ENCODE measurements around the gene ARHGAP44.

ARHGAP44 gene

DNA sequence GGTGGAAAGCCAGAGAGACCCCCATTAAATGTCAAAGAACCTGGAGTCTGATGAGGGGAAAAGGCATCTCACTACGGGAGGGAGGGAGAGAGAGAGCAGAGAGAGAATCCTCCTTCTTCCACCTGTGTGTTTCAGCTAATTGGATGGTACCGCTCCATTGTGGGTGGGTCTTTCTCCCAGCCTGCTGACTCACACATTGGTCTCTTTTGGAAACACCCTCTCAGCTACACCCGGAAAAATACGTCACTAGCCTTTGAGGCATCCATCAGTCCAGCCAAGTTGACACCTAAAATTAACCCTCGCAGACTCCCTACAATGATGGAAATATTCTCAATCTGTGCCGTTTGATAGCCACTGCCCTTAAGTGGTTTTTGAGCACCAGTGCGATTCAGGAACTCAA lies 128.1 kb downstream of the ARHGAP44 start (continued):
- no peak for TF ChIP-seq ZNF280D (tag by site-specific recombination; IDR thresholded peaks at IDR 0.05)
- TF ChIP-seq ZNF416 (tag by site-specific recombination; IDR thresholded peaks at IDR 0.05): no peak

DNA sequence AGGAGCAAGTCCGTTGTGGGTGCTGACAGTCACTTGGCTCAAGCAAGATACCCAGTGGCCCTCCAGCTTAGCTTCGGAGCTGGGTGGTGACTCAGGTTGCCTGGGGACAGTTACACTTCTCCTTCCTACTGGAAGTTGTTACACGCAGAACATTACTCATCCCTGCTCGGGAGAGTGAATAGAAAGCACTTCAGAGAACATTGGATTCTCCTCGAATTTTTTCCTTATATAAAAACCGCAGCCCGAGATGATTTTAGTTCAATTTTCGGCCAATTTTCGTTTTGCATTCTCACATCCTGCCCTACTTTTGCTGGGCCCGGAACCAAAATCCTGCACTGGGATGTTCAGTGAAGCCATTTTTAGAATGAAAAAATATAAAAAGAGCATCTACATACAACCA lies 128.8 kb downstream of the ARHGAP44 start:
- no peaks in the 10 kb centered on the region for H3K9me3 ChIP-seq (ENCODE audit: control insufficient read depth, insufficient read depth, low read depth, low read length)
- H3K36me3 ChIP-seq (ENCODE audit: control insufficient read depth in 2 of 2, insufficient read depth in 1 of 2, low read length in 2 of 2): peaks cover 7 to 36% of the 10 kb centered on the region in 2 experiments; a peak in 2 of 3 replicates
- ChIA-PET POLR2A (no interaction called here), CTCF (no interaction called here)
- TF ChIP-seq ZBTB49 (tag by site-specific recombination; IDR thresholded peaks at IDR 0.05; ENCODE audit: low read depth) (no peak), ZNF660 (tag by site-specific recombination; IDR thresholded peaks at IDR 0.05) (no peak), ZNF776 (tag by site-specific recombination; IDR thresholded peaks at IDR 0.05; ENCODE audit: borderline replicate concordance) (no peak)
- no peak overlapping the region for H3K27ac ChIP-seq (ENCODE audit: extremely low read depth, low read depth, low read length)
- no peaks in the 10 kb centered on the region for H3K4me1 ChIP-seq (ENCODE audit: control insufficient read depth, insufficient read depth, low read length)
- no peak overlapping the region for H3K4me3 ChIP-seq (ENCODE audit: low read depth, low read length)

- H3K27ac ChIP-seq (ENCODE audit: extremely low read depth, low read depth, low read length): no peak overlapping the region
- ChIA-PET CTCF (no interaction called here), POLR2A (no interaction called here)
- peaks cover 1% of the 10 kb centered on the region; the same call in 1 of the 2 replicates for H3K4me1 ChIP-seq (ENCODE audit: control insufficient read depth, insufficient read depth, low read length)
- no peaks in the 10 kb centered on the region for H3K9me3 ChIP-seq (ENCODE audit: control insufficient read depth, insufficient read depth, low read depth, low read length)
- TF ChIP-seq ZFP37 (tag by site-specific recombination; IDR thresholded peaks at IDR 0.05): no peak
- no peak for TF ChIP-seq ZNF677 (tag by site-specific recombination; IDR thresholded peaks at IDR 0.05)
- TF ChIP-seq BCL6B (tag by site-specific recombination; IDR thresholded peaks at IDR 0.05): no peak
- no peak for TF ChIP-seq ZNF510 (tag by site-specific recombination; IDR thresholded peaks at IDR 0.05; ENCODE audit: insufficient replicate concordance)
- TF ChIP-seq ZNF529 (tag by site-specific recombination; IDR thresholded peaks at IDR 0.05; ENCODE audit: insufficient replicate concordance): no peak
- no peak for TF ChIP-seq ZNF843 (tag by site-specific recombination; IDR thresholded peaks at IDR 0.05)
- no peak for TF ChIP-seq ZNF76 (tag by site-specific recombination; IDR thresholded peaks at IDR 0.05; ENCODE audit: borderline replicate concordance, low read depth)
- no peak for TF ChIP-seq ZNF837 (tag by site-specific recombination; IDR thresholded peaks at IDR 0.05)
- no peak for TF ChIP-seq SALL2 (tag by site-specific recombination; IDR thresholded peaks at IDR 0.05; ENCODE audit: borderline replicate concordance)
- TF ChIP-seq SP7 (tag by site-specific recombination; IDR thresholded peaks at IDR 0.05): no peak
- no peak for TF ChIP-seq ZNF555 (tag by site-specific recombination; conservative IDR thresholded peaks at IDR 0.05)
- no peak for TF ChIP-seq ZNF423 (tag by site-specific recombination; IDR thresholded peaks at IDR 0.05)
- peaks cover 3 to 28% of the 10 kb centered on the region in 2 experiments; a peak in 2 of 3 replicates for H3K36me3 ChIP-seq (ENCODE audit: control insufficient read depth in 2 of 2, insufficient read depth in 1 of 2, low read length in 2 of 2)
- H3K4me3 ChIP-seq (ENCODE audit: low read depth, low read length): no peak overlapping the region
Observed at GRCh38 chr17:12922120-12922519, 132.8 kb downstream of the ARHGAP44 start.

All from HEK293 (cell line).